Stimulated activated CD8-positive, alpha-beta memory T cell treated with anti-CD3 and anti-CD28 coated beads, Interleukin-7, amount 100 ng/mL, for 48 hours (primary cell): ENCODE data around the gene USP15.
"Not testable (repeated sequence)": the region's sequence is repeated elsewhere in the genome, so short reads cannot be mapped to it uniquely, and the experiment has no call there.

ENCODE experiments used
- DNase-seq, 2 donors: peaks; one replicate each; pipeline ENCODE4 v3.0.0-alpha.2; 2020; ENCODE audit warnings: low read depth in 1 of 2; ENCODE audit errors: extremely low read depth in 1 of 2

The USP15 gene

DNA sequence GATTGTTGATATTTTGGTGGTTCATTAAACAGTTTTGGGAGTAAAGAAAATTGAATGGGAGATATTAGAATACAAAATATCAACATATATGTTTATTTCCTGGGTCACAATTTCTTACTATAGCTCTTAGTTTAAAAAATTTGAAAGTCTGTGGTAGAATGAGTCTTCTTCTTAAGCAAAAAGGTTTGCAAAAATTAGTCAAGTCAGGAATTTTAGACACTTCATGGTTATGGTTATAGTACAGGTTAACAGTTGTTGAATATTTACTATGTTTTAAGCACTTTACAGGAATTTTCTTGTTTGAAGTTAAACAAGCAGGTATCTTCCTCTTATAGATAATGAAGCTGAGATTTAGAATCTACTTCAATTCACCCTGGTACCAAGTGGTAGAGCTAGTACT is 56.8 kb downstream of the USP15 start:
- DNase-seq, result no peak

DNA sequence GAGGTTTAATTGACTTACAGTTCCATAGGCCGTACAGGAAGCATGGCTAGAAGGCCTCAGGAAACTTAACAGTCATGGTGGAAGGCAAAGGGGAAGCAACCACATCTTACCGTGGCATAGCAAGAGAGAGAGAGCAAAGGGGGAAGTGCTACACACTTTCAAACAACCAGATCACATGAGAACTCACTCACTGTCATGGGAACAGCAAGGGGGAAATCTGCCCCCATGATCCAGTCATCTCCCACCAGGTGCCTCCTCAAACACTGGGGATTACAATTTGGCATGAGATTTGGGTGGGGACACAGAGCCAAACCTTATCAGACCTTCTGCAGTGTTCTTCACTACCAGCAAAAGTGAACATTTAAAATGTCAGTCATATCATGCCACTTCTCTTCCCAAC is 58.9 kb downstream of the USP15 start:
- no peak for DNase-seq

DNA sequence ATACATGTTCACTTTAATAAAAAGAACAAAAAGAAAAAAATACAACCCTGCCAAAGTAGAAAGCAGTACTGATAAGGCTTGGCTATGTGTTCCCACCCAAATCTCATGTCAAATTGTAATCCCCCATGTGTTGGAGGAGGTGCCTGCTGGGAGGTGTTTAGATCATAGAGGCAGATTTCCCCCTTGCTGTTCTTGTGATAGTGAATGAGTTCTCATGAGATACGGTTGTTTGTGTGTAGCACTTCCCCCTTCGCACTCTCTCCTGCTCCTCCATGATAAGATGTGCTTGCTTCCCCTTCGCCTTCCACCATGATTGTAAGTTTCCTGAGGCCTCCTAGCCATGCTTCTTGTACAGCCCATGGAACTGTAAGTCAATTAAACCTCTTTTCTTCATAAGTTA is 59.9 kb downstream of the USP15 start:
- DNase-seq, result no peak

DNA sequence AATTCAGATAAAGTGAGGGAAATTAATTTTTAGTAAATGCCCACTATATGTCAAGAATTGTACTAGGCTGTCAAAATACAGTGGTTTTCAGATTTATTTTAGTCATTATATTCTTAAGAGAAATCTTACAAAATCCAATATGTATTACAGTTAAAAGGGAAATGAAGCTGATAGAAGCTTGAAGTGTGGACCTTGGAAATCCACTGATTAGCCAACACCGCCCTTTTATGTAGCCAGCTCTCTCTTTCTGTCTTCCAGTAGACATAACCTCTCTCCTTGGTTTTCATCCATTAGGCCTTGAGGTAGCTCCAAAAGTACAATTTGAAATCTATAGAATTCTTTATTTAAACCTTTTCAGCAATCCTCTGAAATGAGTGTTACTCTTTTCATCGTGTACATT is 63.2 kb downstream of the USP15 start:
- DNase-seq, result no peak

DNA sequence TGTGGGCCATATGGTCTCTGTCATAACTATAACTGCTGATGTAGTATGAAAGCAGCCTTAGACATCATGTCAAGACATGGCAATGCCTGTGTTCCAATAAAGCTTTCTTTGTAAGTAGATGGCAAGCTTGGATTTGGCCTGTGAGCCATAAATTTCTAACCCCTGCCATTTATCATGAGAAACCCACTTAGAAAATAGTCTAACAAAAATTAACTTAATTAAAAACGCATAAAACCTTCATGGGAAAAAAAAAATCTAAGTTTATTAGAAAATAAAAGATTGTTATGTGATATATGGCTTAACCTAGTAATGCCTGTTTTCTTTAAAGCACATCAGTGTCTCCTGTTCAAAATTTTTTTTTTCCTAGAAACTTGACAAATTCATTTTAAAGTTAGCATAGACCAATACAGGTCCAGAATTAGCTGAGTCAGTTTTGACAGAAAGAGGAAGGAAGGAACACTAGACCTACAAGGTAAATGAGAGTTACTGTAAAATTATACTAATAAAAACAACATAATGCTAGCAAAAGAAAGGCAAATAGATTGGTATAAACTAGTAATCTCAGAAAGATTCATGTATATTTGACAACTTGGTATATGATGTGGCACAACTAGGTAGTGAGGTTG is 68.2 kb downstream of the USP15 start:
- no peak for DNase-seq

DNA sequence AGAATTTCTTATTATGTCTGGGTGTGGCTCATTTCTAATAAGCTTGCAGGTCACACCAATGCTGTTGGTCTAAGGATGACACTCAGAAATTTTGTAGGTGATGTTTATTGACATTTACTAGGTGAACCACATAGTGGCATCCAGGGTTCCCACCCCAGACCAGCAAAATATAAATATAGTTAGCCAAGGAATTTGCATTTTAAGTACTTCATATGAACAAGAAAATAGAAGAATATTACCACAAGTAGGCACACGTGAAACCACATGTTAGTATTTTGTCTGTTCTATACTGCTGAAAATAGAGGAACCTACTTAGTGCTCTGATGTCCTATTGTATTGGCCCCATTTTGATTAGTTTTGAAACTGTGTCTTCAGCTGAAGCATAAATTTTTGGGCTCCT is 71.1 kb downstream of the USP15 start:
- DNase-seq, result no peak

DNA sequence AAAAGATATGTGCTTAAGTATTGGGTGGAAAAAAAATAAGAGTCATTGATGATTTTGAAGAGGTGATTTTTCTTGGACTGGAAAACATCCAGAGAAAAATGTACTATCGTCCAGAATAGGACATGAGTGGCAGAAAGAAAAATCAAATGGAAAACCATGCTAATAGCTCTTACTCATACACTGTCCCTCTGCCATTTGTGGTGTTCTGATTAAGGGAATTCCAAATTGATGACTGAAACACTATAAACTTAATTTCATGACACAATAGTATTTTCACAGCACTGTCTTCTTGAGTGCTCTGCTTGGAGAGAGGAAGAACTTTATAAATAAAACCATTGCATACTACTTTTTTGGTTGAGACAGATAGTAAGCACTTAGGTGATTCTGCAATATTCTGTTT is 72.4 kb downstream of the USP15 start:
- no peak for DNase-seq

DNA sequence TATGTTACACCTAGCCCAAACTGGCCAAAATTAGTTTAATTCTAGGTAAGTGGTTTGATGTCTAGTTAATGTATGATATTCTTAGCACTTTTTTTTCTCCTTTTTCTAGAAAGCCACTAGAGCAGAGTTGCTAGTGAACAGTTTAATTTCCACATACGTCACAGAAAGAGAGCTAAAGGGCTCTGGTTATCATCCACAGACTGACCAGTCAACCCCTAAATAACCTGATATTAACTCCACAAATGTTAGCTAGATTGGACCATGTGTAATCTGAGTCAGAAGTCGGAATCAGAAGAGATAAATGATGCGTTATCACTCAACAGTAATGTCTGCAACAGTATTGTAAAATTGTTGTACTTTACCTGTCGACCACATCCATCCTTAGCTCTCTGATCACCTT is 74.9 kb downstream of the USP15 start:
- DNase-seq, result no peak

DNA sequence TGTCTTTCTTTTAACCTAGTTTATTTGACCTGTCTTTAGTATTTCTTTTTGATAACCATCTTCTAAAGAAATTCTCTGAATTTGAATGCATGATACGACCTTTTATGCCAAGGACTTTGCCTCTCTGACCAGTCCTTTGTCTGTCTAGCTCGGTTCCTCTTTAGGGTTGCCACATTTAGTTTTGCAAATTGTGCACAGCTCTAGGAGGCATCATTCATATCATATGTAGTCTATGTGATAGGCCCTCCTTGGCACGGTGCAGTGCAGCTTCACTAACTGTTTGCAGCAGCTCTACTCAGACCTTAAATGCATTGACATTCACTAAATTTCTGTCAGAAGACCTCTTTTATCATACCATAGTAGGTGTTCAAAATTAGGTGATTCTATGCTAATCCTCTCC is 75.6 kb downstream of the USP15 start:
- no peak for DNase-seq

DNA sequence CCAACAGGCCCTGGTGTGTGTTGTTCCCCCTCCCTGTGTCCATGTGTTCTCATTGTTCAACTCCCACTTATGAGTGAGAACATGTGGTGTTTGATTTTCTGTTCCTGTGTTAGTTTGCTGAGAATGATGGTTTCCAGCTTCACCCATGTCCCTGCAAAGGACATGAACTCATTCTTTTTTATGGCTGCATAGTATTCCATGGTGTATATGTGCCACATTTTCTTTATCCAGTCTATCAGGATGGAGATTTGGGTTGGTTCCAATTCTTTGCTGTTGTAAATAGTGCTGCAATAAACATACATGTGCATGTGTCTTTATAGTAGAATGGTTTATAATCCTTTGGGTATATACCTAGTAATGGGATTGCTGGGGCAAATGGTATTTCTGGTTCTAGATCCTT is 77.4 kb downstream of the USP15 start:
- not testable (repeated sequence) for DNase-seq

DNA sequence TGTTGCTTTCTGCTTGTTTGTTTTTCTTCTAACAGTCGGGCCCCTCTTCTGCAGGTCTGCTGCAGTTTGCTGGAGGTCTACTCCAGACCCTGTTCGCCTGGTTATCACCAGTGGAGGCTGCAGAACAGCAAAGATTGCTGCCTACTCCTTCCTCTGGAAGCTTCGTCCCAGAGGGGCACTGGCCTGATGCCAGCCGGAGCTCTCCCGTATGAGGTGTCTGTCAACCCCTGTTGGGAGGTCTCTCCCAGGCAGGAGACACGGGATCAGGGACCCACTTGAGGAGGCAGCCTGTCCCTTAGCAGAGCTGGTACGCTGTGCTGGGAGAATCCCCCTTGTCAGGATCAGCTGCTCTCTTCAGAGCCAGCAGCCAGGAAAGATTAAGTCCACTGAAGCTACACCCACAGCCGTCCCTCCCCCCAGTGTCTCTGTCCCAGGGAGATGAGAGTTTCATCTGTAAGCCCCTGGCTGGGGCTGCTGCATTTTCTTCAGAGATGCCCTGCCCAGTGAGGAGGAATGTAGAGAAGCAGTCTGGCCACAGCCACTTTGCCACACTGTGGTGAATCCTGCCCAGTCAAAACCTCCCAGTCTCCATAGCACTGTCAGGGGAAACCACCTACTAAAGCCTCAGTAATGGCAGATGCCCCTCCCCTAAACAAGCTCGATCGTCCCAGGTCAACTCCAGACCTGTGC is 82.6 kb downstream of the USP15 start:
- DNase-seq, result not testable (repeated sequence)

DNA sequence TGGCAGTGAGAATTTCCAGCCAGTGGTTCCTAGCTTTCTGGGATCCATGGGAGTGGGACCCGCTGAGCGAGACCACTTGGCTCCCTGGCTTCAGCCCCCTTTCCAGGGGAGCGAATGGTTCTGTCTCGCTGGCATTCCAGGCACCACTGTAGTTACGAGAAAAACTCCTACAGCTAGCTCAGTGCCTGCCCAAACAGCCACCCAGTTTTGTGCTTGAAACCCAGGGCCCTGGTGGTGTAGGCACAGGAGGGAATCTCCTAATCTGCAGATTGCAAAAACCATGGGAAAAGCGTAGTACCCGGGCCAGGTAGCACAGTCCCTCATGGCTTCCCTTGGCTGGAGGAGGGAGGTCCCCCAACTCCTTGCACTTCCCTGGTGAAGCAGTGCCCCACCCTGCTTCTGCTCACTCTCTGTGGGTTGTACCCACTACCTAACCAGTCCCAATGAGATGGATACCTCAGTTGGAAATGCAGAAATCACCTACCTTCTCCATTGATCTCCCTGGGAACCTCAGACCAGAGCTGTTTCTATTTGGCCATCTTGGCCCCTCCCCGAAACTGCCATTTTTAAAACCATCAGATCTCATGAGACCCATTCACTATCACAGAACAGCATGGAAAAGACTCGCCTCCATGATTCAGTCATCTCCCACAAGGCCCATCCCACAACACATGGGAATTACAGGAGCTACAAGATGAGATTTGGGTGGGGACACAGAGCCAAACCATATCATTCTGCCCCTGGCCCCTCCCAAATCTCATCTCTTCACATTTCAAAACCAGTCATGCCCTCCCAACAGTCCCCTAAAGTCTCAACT is 83.3 kb downstream of the USP15 start:
- not testable (repeated sequence) for DNase-seq

DNA sequence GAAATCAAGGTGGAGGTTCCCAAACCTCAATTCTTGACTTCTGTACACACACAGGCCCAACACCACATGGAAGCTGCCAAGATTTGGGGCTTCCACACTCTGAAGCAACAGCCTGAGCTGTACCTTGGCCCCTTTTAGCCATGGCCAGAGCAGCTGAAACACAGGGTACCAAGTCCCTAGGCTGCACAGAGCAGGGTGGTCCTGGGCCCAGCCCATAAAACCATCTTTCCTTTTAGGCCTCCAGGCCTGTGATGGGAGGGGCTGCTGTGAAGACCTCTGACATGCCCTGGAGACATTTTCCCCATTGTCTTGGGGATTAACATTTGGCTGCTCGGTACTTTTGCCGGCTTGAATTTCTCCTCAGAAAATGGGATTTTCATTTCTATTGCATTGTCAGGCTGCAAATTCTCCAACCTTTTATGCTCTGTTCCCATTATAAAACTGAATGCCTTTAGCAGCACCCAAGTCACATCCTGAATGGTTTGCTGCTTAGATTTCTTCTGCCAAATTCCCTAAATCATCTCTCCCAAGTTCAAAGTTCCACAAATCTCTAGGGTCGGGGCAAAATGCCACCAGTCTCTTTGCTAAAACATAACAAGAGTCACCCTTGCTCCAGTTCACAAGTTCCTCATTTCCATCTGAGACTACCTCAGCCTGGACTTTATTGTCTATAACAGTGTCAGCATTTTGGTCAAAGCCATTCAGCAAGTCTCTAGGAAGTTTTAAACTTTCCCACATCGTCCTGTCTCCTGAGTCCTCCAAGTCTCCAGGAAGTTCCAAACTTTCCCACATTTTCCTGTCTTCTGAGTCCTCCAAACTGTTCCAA is 84.7 kb downstream of the USP15 start:
- not testable (repeated sequence) for DNase-seq

DNA sequence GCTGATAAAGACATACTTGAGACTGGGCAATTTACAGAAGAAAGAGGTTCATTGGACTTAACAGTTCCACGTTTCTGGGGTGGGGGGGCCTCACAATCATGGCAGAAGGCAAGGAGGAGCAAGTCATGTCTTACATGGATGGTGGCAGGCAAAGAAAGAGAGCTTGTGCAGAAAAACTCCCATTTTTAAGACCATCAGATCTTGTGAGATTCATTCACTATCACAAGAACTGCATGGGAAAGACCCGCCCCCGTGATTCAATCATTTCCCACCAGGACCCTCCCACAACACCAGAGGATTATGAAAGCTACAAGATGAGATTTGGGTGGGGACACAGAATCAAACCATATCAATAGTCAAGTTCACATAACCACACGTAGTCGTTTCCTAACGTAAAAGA is 85.5 kb downstream of the USP15 start:
- no peak for DNase-seq

DNA sequence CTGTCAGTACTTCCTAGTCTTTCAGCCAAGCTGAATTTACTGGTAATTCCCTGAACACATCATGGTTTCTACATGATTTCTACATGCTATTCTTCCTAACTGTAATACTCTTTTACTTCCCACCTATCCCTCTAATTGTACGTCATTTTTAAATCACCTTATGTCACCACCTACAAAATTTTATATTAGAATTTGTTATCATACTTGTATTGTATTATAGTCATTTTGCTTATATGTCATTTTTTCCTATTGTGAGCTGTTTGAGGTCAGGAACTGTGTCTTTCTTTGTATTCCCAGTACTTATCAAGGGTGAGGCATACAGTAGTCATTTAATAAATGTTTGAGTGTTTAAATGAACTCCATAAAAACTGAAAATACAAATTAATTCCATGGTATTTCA is 86.6 kb downstream of the USP15 start:
- no peak for DNase-seq

DNA sequence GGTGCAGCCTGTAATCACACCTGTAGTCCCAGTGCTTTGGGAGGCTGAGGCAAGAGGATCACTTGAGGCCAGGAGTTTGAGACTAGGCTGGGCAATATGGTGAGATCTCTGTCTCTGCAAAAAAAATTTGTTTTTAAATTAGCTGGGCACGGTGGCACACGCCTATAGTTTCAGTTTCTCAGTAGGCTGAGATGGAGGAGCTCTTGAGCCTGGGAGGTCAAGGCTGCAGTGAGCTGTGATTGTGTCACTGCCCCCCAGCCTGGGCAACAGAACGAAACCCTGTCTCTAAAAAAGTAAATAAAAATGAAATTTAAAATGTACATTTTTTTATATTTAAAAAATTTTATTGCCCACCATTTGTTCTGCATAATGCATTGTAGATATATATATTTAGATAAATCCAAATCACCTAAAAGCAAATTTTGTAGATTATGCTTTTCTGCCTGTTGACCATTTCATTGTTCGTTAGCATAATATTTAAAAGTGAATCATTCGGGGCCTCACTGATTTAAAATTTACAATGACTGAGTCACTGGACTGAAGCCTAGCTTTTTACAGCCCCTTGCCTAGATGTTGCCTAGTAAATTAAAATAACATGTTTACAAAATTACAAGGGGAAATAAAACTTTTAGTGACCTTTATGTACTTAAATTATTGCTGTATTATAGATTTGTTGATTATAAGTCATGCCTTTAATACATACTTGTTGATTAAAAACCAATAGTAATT is 87.9 kb downstream of the USP15 start:
- DNase-seq, result no peak

DNA sequence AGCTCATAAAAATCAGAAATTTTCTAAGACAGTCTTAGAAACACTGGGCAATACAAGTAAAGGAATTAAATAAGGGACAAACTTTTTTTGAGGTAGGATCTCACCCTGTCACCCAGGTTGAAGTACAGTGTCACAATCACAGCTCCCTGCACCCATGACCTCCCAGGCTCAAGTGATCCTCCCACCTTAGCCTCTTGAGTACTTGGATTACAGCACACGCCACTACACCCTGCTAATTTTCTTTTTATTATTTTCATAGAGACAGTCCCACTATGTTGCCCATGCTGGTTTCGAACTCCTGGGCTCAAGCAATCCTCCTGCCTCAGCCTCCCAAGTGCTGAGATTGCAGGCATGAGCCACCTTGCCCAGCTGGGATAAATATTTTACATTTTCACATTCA is 90.3 kb downstream of the USP15 start:
- DNase-seq, result no peak

DNA sequence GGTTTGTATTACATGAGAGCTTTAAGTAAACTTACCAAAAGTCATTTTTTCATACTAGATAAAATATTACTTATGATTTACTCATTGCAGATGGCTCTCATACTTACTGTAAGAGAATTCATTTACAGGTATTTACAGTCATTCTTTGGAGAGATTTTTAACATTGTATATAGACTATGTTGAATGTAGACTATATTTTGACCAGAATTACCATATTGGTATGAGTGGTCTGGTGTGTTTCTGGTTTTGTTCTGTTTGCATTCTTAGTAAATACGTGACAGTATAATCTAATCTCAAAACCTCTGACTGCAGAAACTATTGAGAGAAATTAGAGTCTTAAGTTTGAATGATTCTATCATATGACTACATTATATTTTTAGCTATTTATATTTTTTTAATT is 91.1 kb downstream of the USP15 start:
- DNase-seq, result no peak

DNA sequence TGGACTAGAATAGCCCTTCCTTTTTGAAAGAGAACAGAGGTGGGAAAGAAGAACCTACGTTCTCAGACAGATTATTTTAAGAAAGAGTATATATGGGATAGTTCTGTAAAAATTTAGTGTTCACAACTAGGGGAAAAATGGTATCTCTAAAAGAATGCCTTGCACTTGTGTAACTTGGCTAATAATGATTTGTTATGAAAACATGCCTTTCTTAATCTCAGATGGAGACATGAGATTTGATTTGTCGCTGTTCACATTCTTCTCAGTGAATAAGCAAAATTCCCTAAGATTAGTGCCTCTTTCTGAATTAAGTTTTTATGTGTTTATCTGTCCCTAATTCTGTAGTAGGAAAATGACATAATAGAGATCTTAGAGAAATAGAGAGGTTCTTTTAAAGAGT is 100.8 kb downstream of the USP15 start:
- no peak for DNase-seq

DNA sequence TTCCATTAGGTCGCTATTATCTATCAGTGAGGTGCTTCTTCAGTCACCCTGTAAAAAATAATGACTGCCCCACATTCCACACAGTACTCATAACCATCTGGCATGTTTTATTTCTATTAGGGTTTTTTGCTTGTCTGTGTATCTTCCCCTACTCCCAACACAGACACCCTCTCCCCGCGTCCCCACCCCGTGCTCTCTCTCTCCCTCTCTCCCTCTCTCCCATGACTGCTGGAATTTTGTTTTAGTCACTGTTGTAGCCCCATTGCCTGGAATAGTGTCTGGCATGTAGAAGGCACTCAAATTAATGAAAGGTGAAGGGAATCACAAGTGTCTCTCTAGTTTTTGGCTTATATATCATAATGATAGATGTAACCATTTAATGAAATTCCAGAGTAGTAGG is 103.3 kb downstream of the USP15 start:
- DNase-seq, result no peak

DNA sequence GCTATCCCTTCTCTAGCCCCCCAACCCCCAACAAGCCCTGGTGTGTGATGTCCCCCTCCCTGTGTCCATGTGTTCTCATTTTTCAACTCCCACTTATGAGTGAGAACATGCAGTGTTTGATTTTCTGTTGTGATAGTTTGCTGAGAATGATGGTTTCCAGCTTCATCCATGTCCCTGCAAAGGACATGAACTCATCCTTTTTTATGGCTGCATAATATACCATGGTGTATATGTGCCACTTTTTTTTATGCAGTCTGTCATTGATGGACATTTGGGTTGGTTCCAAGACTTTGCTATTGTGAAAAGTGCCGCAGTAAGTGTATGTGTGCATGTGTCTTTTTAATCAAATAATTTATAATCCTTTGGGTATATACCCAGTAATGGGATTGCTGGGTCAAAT is 104.5 kb downstream of the USP15 start:
- not testable (repeated sequence) for DNase-seq
